ENCODE data around the gene PRKCE. TPM values are rescaled to one million over a fixed set of nuclear protein-coding genes. Genes with fewer than 3 reads are reported as not detected.
A peak's percentile ranks its signal among the peaks of the same experiment; 100 is the strongest.

Gene PRKCE
- total RNA-seq, 1 donor from 2014 or later = 24.2 TPM

DNA sequence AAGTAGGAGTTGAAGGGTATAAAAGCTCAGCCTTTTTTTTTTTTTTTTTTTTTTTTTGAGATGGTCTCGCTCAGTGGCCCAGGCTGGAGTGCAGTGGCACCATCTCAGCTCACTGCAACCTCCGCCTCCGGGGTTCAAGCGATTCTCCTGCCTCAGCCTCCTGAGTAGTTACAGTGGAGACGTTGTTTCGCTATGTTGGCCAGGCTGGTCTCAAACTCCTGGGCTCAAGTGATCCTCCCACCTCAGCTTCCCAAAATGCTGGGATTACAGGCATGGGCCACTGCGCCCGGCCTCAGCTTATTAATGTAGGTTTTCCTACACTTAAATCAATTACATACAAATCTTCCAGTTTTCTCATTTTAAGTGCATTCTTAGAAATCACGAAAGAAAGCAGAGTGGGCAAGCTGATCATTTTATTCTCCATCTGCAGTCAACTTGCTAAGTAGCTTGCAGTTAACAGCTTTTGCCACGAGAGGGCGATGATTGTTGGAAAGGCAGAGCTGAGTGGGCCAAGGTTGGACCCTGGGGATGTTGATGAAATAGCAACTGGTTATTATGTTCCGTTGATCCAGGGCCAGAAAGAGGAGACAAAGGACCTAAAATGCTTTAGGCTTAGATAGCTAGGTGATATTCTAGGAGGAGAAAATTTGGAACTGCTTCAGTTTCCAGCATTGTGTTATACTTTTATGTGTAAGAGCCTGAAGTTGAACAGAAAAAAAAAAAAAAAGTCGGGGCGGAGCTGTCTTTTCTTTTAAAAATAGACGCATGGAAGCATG is 411.4 kb downstream of the PRKCE start:
- Mint-ChIP-seq H3K9me3 (ENCODE audit: unreplicated experiment) (no peaks in the 10 kb centered on the region), H3K4me1 (ENCODE audit: unreplicated experiment) (peaks cover 15% of the 10 kb centered on the region), H3K27ac (ENCODE audit: unreplicated experiment) (no peak overlapping the region), H3K27me3 (ENCODE audit: unreplicated experiment) (peaks cover 2% of the 10 kb centered on the region), H3K36me3 (ENCODE audit: low read depth, unreplicated experiment) (no peaks in the 10 kb centered on the region), H3K4me3 (ENCODE audit: unreplicated experiment) (no peak overlapping the region)
- DNase-seq (ENCODE audit: low spot score) = peak; percentile 86
- TF ChIP-seq, protein P1, sequence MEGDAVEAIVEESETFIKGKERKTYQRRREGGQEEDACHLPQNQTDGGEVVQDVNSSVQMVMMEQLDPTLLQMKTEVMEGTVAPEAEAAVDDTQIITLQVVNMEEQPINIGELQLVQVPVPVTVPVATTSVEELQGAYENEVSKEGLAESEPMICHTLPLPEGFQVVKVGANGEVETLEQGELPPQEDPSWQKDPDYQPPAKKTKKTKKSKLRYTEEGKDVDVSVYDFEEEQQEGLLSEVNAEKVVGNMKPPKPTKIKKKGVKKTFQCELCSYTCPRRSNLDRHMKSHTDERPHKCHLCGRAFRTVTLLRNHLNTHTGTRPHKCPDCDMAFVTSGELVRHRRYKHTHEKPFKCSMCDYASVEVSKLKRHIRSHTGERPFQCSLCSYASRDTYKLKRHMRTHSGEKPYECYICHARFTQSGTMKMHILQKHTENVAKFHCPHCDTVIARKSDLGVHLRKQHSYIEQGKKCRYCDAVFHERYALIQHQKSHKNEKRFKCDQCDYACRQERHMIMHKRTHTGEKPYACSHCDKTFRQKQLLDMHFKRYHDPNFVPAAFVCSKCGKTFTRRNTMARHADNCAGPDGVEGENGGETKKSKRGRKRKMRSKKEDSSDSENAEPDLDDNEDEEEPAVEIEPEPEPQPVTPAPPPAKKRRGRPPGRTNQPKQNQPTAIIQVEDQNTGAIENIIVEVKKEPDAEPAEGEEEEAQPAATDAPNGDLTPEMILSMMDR (IDR thresholded peaks at IDR 0.05; ENCODE audit: unreplicated experiment) = peak; percentile 92

DNA sequence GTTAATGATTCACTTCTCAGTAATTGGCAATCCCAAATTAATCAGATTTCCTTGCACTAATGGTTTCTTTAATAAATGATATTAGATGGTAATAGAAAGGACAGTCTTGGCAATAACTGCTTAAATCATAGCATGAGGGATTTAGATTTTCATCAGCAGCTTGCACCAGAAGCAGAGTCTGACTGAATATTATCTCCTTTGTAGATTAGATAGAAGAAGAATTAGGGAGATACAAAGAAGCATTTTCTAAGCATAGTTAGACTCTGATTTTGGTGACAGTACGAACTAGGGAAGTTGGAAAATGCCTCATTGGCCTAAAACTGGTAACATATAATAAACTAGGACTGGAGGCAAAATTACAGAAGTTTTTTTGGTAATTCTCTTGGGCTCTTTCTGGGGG is 412.9 kb downstream of the PRKCE start:
- peaks cover 17% of the 10 kb centered on the region for H3K4me1 Mint-ChIP-seq (ENCODE audit: unreplicated experiment)
- H3K4me3 Mint-ChIP-seq (ENCODE audit: unreplicated experiment) = no peak overlapping the region
- peaks cover 2% of the 10 kb centered on the region for H3K27me3 Mint-ChIP-seq (ENCODE audit: unreplicated experiment)
- H3K27ac Mint-ChIP-seq (ENCODE audit: unreplicated experiment) = peak overlapping the region; percentile 41
- no peak for DNase-seq (ENCODE audit: low spot score)
- TF ChIP-seq, protein P1 (IDR thresholded peaks at IDR 0.05; ENCODE audit: unreplicated experiment) = no peak
- H3K9me3 Mint-ChIP-seq (ENCODE audit: unreplicated experiment) = no peaks in the 10 kb centered on the region
- H3K36me3 Mint-ChIP-seq (ENCODE audit: low read depth, unreplicated experiment) = no peaks in the 10 kb centered on the region

DNA sequence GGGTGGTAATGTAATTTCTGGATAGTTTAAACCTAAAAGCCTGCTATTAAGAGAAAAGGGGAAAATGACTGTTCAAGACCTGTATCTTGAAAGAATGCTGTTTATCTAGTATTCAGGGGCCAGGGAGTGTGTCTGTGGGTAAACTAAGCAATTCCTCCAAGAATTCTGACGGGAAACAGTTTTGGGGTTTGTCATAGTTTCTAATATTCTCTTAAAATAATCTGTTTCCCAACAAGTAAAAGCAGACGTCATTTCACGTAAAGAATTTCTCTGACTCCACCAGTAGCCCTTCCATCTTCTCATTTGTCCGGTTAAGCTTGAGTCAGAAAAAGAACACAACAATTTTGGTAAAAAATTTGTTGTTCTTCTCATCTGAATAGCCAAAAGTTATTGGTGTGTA is 413.7 kb downstream of the PRKCE start:
- no peaks in the 10 kb centered on the region for H3K36me3 Mint-ChIP-seq (ENCODE audit: low read depth, unreplicated experiment)

DNA sequence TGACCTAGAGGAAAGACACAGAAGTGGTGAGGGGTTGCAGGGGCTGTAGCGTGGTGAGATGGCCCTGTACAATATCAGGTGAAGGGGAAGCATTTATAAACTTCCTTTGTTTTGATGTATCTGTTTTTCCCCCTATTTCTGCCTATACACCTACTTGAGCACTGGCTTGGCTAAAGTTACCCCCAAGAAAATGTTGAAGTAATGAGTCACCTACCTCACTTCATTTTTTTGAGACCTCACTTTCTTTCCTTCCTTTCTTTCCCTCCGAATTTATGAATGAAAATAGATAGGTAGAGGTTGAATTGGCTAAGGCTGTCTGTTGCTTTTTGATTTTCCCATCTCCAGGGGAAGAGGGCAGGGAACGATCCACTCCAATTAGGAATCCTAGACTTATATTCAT is 414.6 kb downstream of the PRKCE start:
- no peak overlapping the region for H3K27ac Mint-ChIP-seq (ENCODE audit: unreplicated experiment)

More for the DNA sequence above, 413.7 kb downstream of the PRKCE start:
- TF ChIP-seq, protein P1 (IDR thresholded peaks at IDR 0.05; ENCODE audit: unreplicated experiment) = no peak
- Mint-ChIP-seq H3K9me3 (ENCODE audit: unreplicated experiment) (no peaks in the 10 kb centered on the region), H3K27ac (ENCODE audit: unreplicated experiment) (no peak overlapping the region), H3K27me3 (ENCODE audit: unreplicated experiment) (peaks cover 2% of the 10 kb centered on the region), H3K4me3 (ENCODE audit: unreplicated experiment) (no peak overlapping the region), H3K4me1 (ENCODE audit: unreplicated experiment) (peaks cover 17% of the 10 kb centered on the region)
- no peak for DNase-seq (ENCODE audit: low spot score)

DNA sequence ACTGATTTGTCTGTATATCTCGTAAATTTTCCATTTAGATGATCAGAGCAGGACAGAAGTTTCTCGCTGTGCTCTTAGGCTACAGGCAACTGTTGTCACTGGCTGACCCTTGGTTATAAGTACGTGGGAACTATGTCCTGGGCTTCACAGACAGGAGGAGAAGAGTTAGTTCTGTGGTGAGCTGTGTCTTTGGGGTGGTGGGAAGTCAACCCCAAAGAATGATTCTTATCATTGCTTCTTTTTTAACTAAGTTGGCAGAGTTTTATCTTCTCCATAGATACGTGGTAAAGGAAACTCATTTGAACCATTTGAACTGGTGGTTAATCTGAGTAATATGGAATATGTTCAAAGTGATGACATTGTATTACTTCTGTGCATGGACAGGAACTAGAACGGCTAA is 415.1 kb downstream of the PRKCE start:
- H3K9me3 Mint-ChIP-seq (ENCODE audit: unreplicated experiment) = no peaks in the 10 kb centered on the region
- H3K36me3 Mint-ChIP-seq (ENCODE audit: low read depth, unreplicated experiment) = no peaks in the 10 kb centered on the region
- no peak overlapping the region for H3K4me3 Mint-ChIP-seq (ENCODE audit: unreplicated experiment)
- TF ChIP-seq, protein P1 (IDR thresholded peaks at IDR 0.05; ENCODE audit: unreplicated experiment) = no peak
- H3K27me3 Mint-ChIP-seq (ENCODE audit: unreplicated experiment) = peaks cover 2% of the 10 kb centered on the region
- no peak overlapping the region for H3K27ac Mint-ChIP-seq (ENCODE audit: unreplicated experiment)
- peaks cover 18% of the 10 kb centered on the region for H3K4me1 Mint-ChIP-seq (ENCODE audit: unreplicated experiment)
- DNase-seq (ENCODE audit: low spot score) = no peak

More for the DNA sequence above, 414.6 kb downstream of the PRKCE start:
- TF ChIP-seq, protein P1 (IDR thresholded peaks at IDR 0.05; ENCODE audit: unreplicated experiment) = no peak
- Mint-ChIP-seq H3K4me1 (ENCODE audit: unreplicated experiment) (peaks cover 17% of the 10 kb centered on the region), H3K27me3 (ENCODE audit: unreplicated experiment) (peaks cover 2% of the 10 kb centered on the region), H3K4me3 (ENCODE audit: unreplicated experiment) (no peak overlapping the region), H3K36me3 (ENCODE audit: low read depth, unreplicated experiment) (no peaks in the 10 kb centered on the region), H3K9me3 (ENCODE audit: unreplicated experiment) (no peaks in the 10 kb centered on the region)
- no peak for DNase-seq (ENCODE audit: low spot score)

Data from endothelial cell (in vitro differentiated cells).